Gastroesophageal sphincter (tissue), 4 donors: ENCODE results near the gene RAB27B. TPM values are rescaled to one million over a fixed set of nuclear protein-coding genes. Genes with fewer than 3 reads are reported as not detected.

Experiments
- ATAC-seq: fragments of 150-250 bp; one replicate; pipeline ENCODE4 v1.9.1; 2016; ENCODE audit warnings: mild to moderate bottlenecking, moderate library complexity
- H3K27ac ChIP-seq, 4 donors: fragments of 200-600 bp; sonication (generic) in 3 of 4; 1 replicate in 3 of 4; 2 replicates in 1 of 4; pipeline ENCODE4 v1.5.1; 2016 to 2019
- H3K27me3 ChIP-seq: fragments of 200-600 bp; sonication (generic); one replicate; pipeline ENCODE4 v1.5.1; 2019
- H3K36me3 ChIP-seq, 2 donors: fragments of 200-600 bp; sonication (generic); one replicate each; pipeline ENCODE4 v1.5.1; 2019; ENCODE audit warnings: control low read depth in 1 of 2
- H3K4me1 ChIP-seq, 3 donors: fragments of 200-600 bp; sonication (generic); 1 replicate in 2 of 3; 2 replicates in 1 of 3; pipeline ENCODE4 v1.5.1; 2016 to 2019; ENCODE audit warnings: control low read depth in 2 of 3
- H3K4me3 ChIP-seq, 2 donors: fragments of 200-600 bp; sonication (generic); one replicate each; pipeline ENCODE4 v1.5.1; 2019; ENCODE audit warnings: mild to moderate bottlenecking in 1 of 2, moderate library complexity in 1 of 2
- H3K9me3 ChIP-seq, 3 donors: fragments of 200-600 bp; sonication (generic); one replicate each; pipeline ENCODE4 v1.5.1; 2017 to 2019; ENCODE audit warnings: control low read depth in 2 of 3
- EP300 ChIP-seq: sonication (generic); formaldehyde crosslinking; IDR thresholded peaks from one replicate; pipeline ENCODE4 v1.6.1; 2017; ENCODE audit warnings: antibody characterized with exemption, mild to moderate bottlenecking
- POLR2A ChIP-seq, 2 donors: fragments of 450-650 bp; IDR thresholded peaks; one replicate each; pipeline ENCODE4 v1.6.1; 2017; ENCODE audit warnings: antibody characterized with exemption in 2 of 2, mild to moderate bottlenecking in 2 of 2, moderate library complexity in 1 of 2
- POLR2AphosphoS5 ChIP-seq: sonication (generic); formaldehyde crosslinking; IDR thresholded peaks from one replicate; pipeline ENCODE4 v1.6.1; 2017; ENCODE audit warnings: antibody characterized with exemption
- WGBS, 2 donors: methylation state at CpG; one replicate each; pipeline ENCODE4 v1.1.5; 2018; ENCODE audit warnings: low coverage in 1 of 2; 5-methylcytosine and 5-hydroxymethylcytosine counted together
- total RNA-seq, 4 donors: library from RNA; depleted of rRNA; stranded (reverse); fragments of >200 nt; gene quantifications; one replicate each; pipeline ENCODE4 v1.1.0, GENCODE V29; 2016
- TF ChIP-seq, protein P1 (sequence below), 4 experiments: fragments of 200-600 bp in 2 of 4; fragments of 450-650 bp in 2 of 4; sonication (generic) in 1 of 4; IDR thresholded peaks; one replicate each; pipeline ENCODE4 v1.5.1; 2017 to 2019; ENCODE audit warnings: antibody characterized with exemption in 4 of 4, mild to moderate bottlenecking in 2 of 4, moderate library complexity in 2 of 4

The RAB27B gene
- total RNA-seq, 4 donors from 2014 or later, result 0.31 to 3.0 (median 0.69) TPM

DNA sequence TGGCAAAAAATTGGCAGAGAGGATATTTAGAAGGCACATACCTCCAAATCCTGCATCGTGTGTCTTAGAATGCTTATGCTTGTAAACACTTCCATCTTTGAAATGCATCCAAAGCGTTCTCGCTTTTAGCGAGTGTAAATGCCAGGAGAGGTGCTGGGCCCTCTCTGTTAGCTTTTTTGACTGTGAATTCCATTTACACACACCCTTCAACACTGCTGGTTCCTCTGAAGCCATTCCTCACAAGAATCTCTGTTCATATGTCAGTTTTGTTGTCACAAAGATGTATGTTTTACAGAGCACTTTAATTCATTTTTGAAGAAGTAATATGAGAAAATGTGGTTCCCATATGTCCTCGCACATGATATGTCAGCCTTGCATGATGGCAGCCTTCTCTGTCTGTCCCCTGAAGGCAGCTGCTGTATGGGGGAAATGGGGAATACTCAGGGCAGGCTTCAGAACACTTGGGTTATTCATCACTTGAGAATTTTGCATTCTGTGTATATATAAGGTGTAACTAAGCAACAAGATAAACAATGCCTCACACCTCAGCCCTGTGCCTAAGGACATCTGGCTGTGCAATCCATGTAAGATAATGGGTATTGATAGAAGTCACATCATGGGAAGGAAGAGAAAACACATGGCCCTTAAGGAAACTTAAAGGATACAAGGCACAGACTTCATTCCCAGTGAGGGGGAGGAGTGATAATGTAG lies 52.3 kb downstream of the RAB27B start:
- Histone ChIP-seq H3K27ac (no peak overlapping the region), H3K36me3 (no peaks in the 10 kb centered on the region), H3K27me3 (no peaks in the 10 kb centered on the region), H3K9me3 (no peaks in the 10 kb centered on the region), H3K4me1 (no peaks in the 10 kb centered on the region), H3K4me3 (no peak overlapping the region)
- 58 to 73% methylated on average over 4 to 5 of the region's 5 CpGs for WGBS, 2 donors
- no peak for ATAC-seq
- no peak for TF ChIP-seq POLR2A (IDR thresholded peaks at IDR 0.05)
- TF ChIP-seq EP300, result no peak
- TF ChIP-seq, protein P1, sequence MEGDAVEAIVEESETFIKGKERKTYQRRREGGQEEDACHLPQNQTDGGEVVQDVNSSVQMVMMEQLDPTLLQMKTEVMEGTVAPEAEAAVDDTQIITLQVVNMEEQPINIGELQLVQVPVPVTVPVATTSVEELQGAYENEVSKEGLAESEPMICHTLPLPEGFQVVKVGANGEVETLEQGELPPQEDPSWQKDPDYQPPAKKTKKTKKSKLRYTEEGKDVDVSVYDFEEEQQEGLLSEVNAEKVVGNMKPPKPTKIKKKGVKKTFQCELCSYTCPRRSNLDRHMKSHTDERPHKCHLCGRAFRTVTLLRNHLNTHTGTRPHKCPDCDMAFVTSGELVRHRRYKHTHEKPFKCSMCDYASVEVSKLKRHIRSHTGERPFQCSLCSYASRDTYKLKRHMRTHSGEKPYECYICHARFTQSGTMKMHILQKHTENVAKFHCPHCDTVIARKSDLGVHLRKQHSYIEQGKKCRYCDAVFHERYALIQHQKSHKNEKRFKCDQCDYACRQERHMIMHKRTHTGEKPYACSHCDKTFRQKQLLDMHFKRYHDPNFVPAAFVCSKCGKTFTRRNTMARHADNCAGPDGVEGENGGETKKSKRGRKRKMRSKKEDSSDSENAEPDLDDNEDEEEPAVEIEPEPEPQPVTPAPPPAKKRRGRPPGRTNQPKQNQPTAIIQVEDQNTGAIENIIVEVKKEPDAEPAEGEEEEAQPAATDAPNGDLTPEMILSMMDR (IDR thresholded peaks at IDR 0.05), result no peak

DNA sequence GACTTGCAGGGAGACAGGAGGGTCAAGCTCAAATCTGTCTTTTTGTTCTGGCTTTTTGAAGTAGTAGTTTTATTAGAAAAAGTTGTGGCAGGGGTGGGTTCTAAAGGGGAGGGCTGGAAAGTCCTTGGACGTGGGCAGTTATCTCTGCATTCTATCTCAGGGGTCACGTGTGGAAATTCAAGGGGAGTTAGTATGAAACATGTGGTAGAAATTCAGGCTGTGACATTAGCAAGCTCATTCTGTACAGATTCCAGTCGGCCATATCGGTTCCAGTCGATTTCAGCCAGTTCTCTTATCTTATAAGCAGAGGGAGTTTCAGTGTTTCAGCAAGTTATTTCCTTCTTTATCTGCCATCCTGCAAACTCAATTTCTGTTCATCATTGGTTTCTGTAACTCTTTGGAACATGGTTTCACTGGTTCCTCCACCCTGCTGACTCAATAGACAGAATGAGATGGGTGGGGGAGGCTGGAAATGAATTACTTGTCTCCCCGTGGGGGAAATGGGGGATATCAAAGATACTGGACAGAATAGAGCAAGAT lies 53.0 kb downstream of the RAB27B start:
- no peak for TF ChIP-seq EP300
- Histone ChIP-seq H3K27ac (no peak overlapping the region), H3K27me3 (no peaks in the 10 kb centered on the region), H3K9me3 (no peaks in the 10 kb centered on the region), H3K4me1 (no peaks in the 10 kb centered on the region), H3K36me3 (no peaks in the 10 kb centered on the region), H3K4me3 (no peak overlapping the region)
- WGBS, 2 donors, result 81 to 82% methylated on average over 3 to 5 of the region's 6 CpGs
- no peak for ATAC-seq

DNA sequence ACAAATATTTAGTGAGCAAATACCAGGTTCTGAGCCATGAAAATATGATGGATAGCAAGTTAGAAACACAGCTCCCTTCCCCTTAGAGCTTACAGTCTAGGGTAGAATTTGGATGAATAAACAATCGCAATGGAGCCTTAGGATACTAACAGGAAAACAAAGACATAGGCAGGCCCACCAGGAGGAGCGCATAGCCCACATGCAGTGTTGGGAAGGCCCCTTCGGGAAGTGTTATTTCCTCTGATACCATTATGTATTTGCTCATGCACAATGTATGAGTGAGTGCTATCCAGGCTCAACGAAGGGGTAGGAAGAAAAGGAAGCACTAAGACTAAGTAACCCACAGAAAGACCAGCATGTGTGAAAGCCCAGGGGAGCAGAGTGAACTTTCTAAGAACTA lies 54.0 kb downstream of the RAB27B start:
- 68 to 81% methylated on average over 2 to 4 of the region's 4 CpGs for WGBS, 2 donors
- ATAC-seq, result no peak

DNA sequence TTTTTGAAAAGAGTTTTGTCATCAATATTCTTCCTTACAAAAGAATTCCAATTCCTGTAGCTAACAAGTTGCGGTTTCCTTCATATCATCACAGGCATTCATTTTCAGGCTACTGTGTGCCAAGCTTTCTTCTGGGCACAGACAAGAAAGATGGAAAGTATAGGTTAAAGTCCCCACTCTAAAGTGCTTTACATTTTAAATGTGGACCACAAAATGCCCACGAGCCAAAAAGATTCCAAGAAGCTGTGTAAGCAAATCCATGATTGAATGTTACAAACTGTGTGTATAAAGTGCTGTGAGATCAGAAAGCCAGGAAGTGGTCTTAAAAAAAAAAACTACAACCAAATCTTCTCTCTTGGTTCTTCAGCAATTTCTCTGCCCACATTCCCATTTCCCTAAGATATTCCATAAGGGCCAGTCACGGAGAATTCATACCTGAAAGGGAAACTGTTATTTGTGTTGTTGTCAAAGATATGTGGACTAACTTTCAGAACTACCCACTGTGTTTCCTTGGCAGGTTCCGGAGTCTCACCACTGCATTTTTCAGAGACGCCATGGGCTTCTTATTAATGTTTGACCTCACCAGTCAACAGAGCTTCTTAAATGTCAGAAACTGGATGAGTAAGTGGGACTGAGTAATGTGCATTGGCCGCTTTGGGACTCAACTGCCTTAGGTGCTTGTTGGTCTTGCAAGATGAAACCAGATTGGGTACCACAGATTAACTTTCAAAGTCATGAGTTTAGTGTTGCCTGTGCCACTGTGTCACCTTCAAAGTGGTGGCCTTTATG lies 55.7 kb downstream of the RAB27B start:
- Histone ChIP-seq H3K4me3 (no peak overlapping the region), H3K36me3 (no peaks in the 10 kb centered on the region), H3K27ac (no peak overlapping the region), H3K27me3 (no peaks in the 10 kb centered on the region), H3K9me3 (no peaks in the 10 kb centered on the region), H3K4me1 (no peaks in the 10 kb centered on the region)
- ATAC-seq, result no peak
- TF ChIP-seq EP300, result no peak
- TF ChIP-seq POLR2AphosphoS5, result no peak
- TF ChIP-seq, protein P1 (IDR thresholded peaks at IDR 0.05), result no peak
- no peak for TF ChIP-seq POLR2A (IDR thresholded peaks at IDR 0.05)
- WGBS, 2 donors, result 60 to 75% methylated on average over 3 to 6 of the region's 6 CpGs

More for the DNA sequence above, 54.0 kb downstream of the RAB27B start:
- H3K9me3 ChIP-seq, result no peaks in the 10 kb centered on the region
- H3K36me3 ChIP-seq, result no peaks in the 10 kb centered on the region
- no peaks in the 10 kb centered on the region for H3K4me1 ChIP-seq
- H3K27me3 ChIP-seq, result no peaks in the 10 kb centered on the region
- no peak overlapping the region for H3K27ac ChIP-seq
- no peak overlapping the region for H3K4me3 ChIP-seq
- TF ChIP-seq POLR2AphosphoS5 (no peak), EP300 (no peak), POLR2A (IDR thresholded peaks at IDR 0.05) (no peak)
- TF ChIP-seq, protein P1 (IDR thresholded peaks at IDR 0.05), result no peak

DNA sequence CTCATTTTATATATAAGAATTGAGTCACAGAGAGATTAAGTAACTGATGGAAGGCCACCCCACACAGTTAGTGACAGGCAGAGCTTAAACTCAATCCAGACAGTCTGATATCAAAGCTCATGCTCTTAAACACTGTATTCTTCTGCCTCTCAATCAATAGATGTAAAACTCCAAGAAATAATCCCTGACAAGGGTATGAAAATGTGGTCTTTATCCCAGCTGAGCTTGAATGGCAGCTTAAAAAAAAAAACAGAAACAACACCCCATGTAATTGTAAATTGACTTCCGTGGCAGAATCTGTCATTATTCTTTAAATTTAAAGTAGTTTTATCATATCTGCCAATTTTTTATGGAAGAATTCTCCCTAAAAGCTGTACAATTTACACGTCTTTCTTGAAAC lies 60.1 kb downstream of the RAB27B start:
- Histone ChIP-seq H3K27ac (no peak overlapping the region), H3K36me3 (no peaks in the 10 kb centered on the region), H3K4me3 (no peak overlapping the region), H3K27me3 (no peaks in the 10 kb centered on the region), H3K9me3 (no peaks in the 10 kb centered on the region), H3K4me1 (no peaks in the 10 kb centered on the region)
- WGBS, 2 donors, result 79 to 100% methylated on average over 2 of the region's 2 CpGs
- TF ChIP-seq POLR2AphosphoS5, result no peak
- TF ChIP-seq, protein P1 (IDR thresholded peaks at IDR 0.05), result no peak
- ATAC-seq, result no peak
